H1 (cell line): ENCODE data around the gene DDIAS. TPM values are rescaled to one million over a fixed set of nuclear protein-coding genes. Genes with fewer than 3 reads are reported as not detected.
A peak's percentile ranks its signal among the peaks of the same experiment; 100 is the strongest.

ENCODE experiments used
- CTCF ChIA-PET: fragments of 300-600 bp; sonication (Branson Sonifier 250); formaldehyde crosslinking; loops from one replicate; lab custom pipeline; 2021; ENCODE audit not compliant: partially characterized antibody; lab: Charles Lee
- POLR2A ChIA-PET: fragments of 300-600 bp; sonication (Branson Sonifier 250); formaldehyde crosslinking; loops from one replicate; lab custom pipeline; 2021; ENCODE audit warnings: inconsistent platforms; ENCODE audit not compliant: partially characterized antibody; lab: Charles Lee
- DNase-seq, 2 experiments: peaks; one replicate each; pipeline versions ENCODE4 v3.0.0 to v3.0.0-alpha.2; 2010 to 2022; ENCODE audit warnings: low spot score in 2 of 2, low read depth in 1 of 2, mixed read lengths in 1 of 2
- FAIRE-seq: peaks from 2 replicates; lab custom pipeline; 2011; peaks lifted over from hg19 to GRCh38; lab: Jason Lieb, UNC
- H2AFZ ChIP-seq: 2 replicates; pipeline ENCODE4 v1.8.1; 2012; ENCODE audit warnings: low read length, inconsistent platforms
- H2AK5ac ChIP-seq: 2 replicates; pipeline ENCODE4 v1.6.1; 2013; ENCODE audit warnings: low read depth, low read length
- H2BK120ac ChIP-seq: replicated peaks from 2 replicates; pipeline ENCODE3; 2013; ENCODE audit warnings: low read depth, low read length, inconsistent platforms
- H2BK12ac ChIP-seq: 2 replicates; pipeline ENCODE4 v1.6.1; 2013; ENCODE audit warnings: low read depth, low read length
- H2BK15ac ChIP-seq: 2 replicates; pipeline ENCODE4 v1.6.1; 2013; ENCODE audit warnings: low read length
- H2BK20ac ChIP-seq: 2 replicates; pipeline ENCODE4 v1.6.1; 2013; ENCODE audit warnings: low read length
- H2BK5ac ChIP-seq: 2 replicates; pipeline ENCODE4 v1.6.1; 2013; ENCODE audit warnings: low read depth, low read length
- H3K14ac ChIP-seq: 2 replicates; pipeline ENCODE4 v1.6.1; 2013; ENCODE audit warnings: inconsistent platforms; ENCODE audit not compliant: insufficient read length
- H3K18ac ChIP-seq: 2 replicates; pipeline ENCODE4 v1.6.1; 2013; ENCODE audit warnings: low read length; ENCODE audit errors: extremely low read depth
- H3K23ac ChIP-seq: 2 replicates; pipeline ENCODE4 v1.6.1; 2013; ENCODE audit warnings: inconsistent platforms; ENCODE audit not compliant: insufficient read length
- H3K23me2 ChIP-seq: 2 replicates; pipeline ENCODE4 v1.6.1; 2013; ENCODE audit warnings: low read depth, low read length
- H3K27ac ChIP-seq: 2 replicates; pipeline ENCODE4 v1.6.1; 2011; ENCODE audit warnings: low read depth, low read length, inconsistent platforms
- H3K27me3 ChIP-seq, 4 experiments: replicated peaks in 1 of 4; 1 replicate in 1 of 4; 2 replicates in 3 of 4; pipeline versions ENCODE4 v1.6.1 to v1.8.1; 2011 to 2013; ENCODE audit warnings: low read length in 3 of 4, mild to moderate bottlenecking in 3 of 4, inconsistent platforms in 2 of 4, mixed read lengths in 2 of 4, moderate library complexity in 1 of 4; ENCODE audit not compliant: control insufficient read depth in 3 of 4, insufficient read depth in 3 of 4; ENCODE audit errors: extremely low read depth in 1 of 4
- H3K36me3 ChIP-seq, 4 experiments: 2 replicates each; pipeline versions ENCODE4 v1.6.1 to v1.8.1; 2011 to 2013; ENCODE audit warnings: mild to moderate bottlenecking in 4 of 4, low read length in 3 of 4, moderate library complexity in 2 of 4, control low read depth in 1 of 4, inconsistent platforms in 1 of 4; ENCODE audit not compliant: insufficient read depth in 4 of 4, control insufficient read depth in 2 of 4
- H3K4ac ChIP-seq: replicated peaks from 2 replicates; pipeline ENCODE3; 2013; ENCODE audit warnings: low read length, low read depth, mixed read lengths, inconsistent platforms; ENCODE audit not compliant: insufficient read length
- H3K4me1 ChIP-seq, 4 experiments: replicated peaks in 1 of 4; 1 replicate in 1 of 4; 2 replicates in 3 of 4; pipeline versions ENCODE4 v1.6.1 to v1.8.1; 2011 to 2013; ENCODE audit warnings: low read length in 3 of 4, inconsistent platforms in 2 of 4, mixed read lengths in 1 of 4; ENCODE audit not compliant: insufficient read depth in 4 of 4, control insufficient read depth in 3 of 4
- H3K4me2 ChIP-seq, 2 experiments: 2 replicates each; pipeline versions ENCODE4 v1.6.1 to v1.8.1; 2011 to 2013; ENCODE audit warnings: low read depth in 2 of 2, low read length in 2 of 2, control low read depth in 1 of 2, inconsistent platforms in 1 of 2, mild to moderate bottlenecking in 1 of 2; ENCODE audit not compliant: insufficient read depth in 1 of 2
- H3K4me3 ChIP-seq, 4 experiments: fragments of 200-600, 300-600 bp in 1 of 4; sonication (generic), shearing (Covaris generic), sonication (Bioruptor Twin) in 1 of 4; 2 replicates each; pipeline versions ENCODE4 v1.5.1 to v1.8.1; 2011 to 2016; ENCODE audit warnings: low read length in 4 of 4, low read depth in 3 of 4, control low read depth in 2 of 4, inconsistent platforms in 2 of 4, mild to moderate bottlenecking in 2 of 4, mixed read lengths in 1 of 4, moderate library complexity in 1 of 4; ENCODE audit not compliant: insufficient read depth in 2 of 4; ENCODE audit errors: extremely low read depth in 1 of 4
- H3K56ac ChIP-seq: replicated peaks from 2 replicates; pipeline ENCODE3; 2013; ENCODE audit warnings: low read depth, mild to moderate bottlenecking, mixed read lengths, low read length, inconsistent platforms; ENCODE audit not compliant: insufficient read length
- H3K79me1 ChIP-seq: 2 replicates; pipeline ENCODE4 v1.6.1; 2013; ENCODE audit warnings: low read depth, low read length, control low read depth
- H3K79me2 ChIP-seq, 2 experiments: 2 replicates each; pipeline versions ENCODE4 v1.6.1 to v1.8.1; 2012 to 2013; ENCODE audit warnings: low read length in 2 of 2, mild to moderate bottlenecking in 2 of 2, inconsistent platforms in 1 of 2; ENCODE audit not compliant: insufficient read depth in 2 of 2, control insufficient read depth in 1 of 2
- H3K9ac ChIP-seq, 4 experiments: replicated peaks in 1 of 4; 1 replicate in 1 of 4; 2 replicates in 3 of 4; pipeline versions ENCODE4 v1.6.1 to v1.8.1; 2011 to 2013; ENCODE audit warnings: low read depth in 3 of 4, low read length in 3 of 4, control low read depth in 2 of 4, mild to moderate bottlenecking in 2 of 4, moderate library complexity in 2 of 4, inconsistent platforms in 1 of 4; ENCODE audit errors: extremely low read depth in 1 of 4
- H3K9me3 ChIP-seq, 2 experiments: 2 replicates each; pipeline versions ENCODE4 v1.6.1 to v1.8.1; 2012 to 2013; ENCODE audit warnings: mild to moderate bottlenecking in 2 of 2, moderate library complexity in 2 of 2, control low read depth in 1 of 2, inconsistent platforms in 1 of 2, low read depth in 1 of 2, low read length in 1 of 2, mixed read lengths in 1 of 2; ENCODE audit not compliant: insufficient read depth in 2 of 2
- H4K20me1 ChIP-seq, 2 experiments: replicated peaks in 1 of 2; 2 replicates each; pipeline versions ENCODE3 to v1.8.1; 2011 to 2013; ENCODE audit warnings: inconsistent platforms in 2 of 2, low read length in 2 of 2, mild to moderate bottlenecking in 1 of 2; ENCODE audit not compliant: insufficient read depth in 2 of 2, control insufficient read depth in 1 of 2
- H4K5ac ChIP-seq: 2 replicates; pipeline ENCODE4 v1.6.1; 2013; ENCODE audit warnings: low read length, low read depth, mixed read lengths, inconsistent platforms; ENCODE audit not compliant: insufficient read length
- H4K8ac ChIP-seq: 2 replicates; pipeline ENCODE4 v1.8.0; 2013; ENCODE audit warnings: mild to moderate bottlenecking, moderate library complexity, low read length, inconsistent platforms; ENCODE audit not compliant: insufficient read depth; ENCODE audit errors: extremely low read depth
- H4K91ac ChIP-seq: replicated peaks from 2 replicates; pipeline ENCODE3; 2013; ENCODE audit warnings: low read length, mixed read lengths, inconsistent platforms; ENCODE audit not compliant: insufficient read length
- RFX5 ChIP-seq: IDR thresholded peaks from 2 replicates; pipeline ENCODE4 v1.6.1; 2011; ENCODE audit warnings: low read depth, low read length, improper control_type of control experiment, borderline replicate concordance
- TAF7 ChIP-seq: optimal IDR thresholded peaks from 2 replicates; pipeline ENCODE3; 2011; ENCODE audit warnings: low read depth, mild to moderate bottlenecking, inconsistent platforms, low read length, moderate library complexity, borderline replicate concordance
- polyA plus RNA-seq, 7 experiments: library from polyadenylated mRNA; depleted of rRNA in 3 of 7; stranded (reverse) in 5 of 7; unstranded in 2 of 7; fragments of >200 nt in 5 of 7; fragments of 200-250 nt in 2 of 7; gene quantifications; 1 replicate in 5 of 7; 2 replicates in 1 of 7; 4 replicates in 1 of 7; pipeline versions ENCODE4 v1.2.1 to v1.2.3, GENCODE V29; 2011 to 2013; ENCODE audit warnings: missing spikeins in 2 of 7, mixed read lengths in 2 of 7
- total RNA-seq: library from RNA; stranded (reverse); fragmentation: NEBNext Ultra II Directional; extraction: Animal tissue kit (Norgen Biotek cat#: 25700); gene quantifications from 2 replicates; pipeline ENCODE4 v1.2.1, GENCODE V29; 2021
- TF ChIP-seq, protein P1 (sequence below): IDR thresholded peaks from 2 replicates; pipeline ENCODE4 v1.6.1; 2011; ENCODE audit warnings: low read length, improper control_type of control experiment

The DDIAS gene
- total and polyA plus RNA-seq, 2 of the 8 experiments (the other 6 are each of a cell fraction or from before 2014, with no cell fraction given): 11.6 to 25.7 TPM

DNA sequence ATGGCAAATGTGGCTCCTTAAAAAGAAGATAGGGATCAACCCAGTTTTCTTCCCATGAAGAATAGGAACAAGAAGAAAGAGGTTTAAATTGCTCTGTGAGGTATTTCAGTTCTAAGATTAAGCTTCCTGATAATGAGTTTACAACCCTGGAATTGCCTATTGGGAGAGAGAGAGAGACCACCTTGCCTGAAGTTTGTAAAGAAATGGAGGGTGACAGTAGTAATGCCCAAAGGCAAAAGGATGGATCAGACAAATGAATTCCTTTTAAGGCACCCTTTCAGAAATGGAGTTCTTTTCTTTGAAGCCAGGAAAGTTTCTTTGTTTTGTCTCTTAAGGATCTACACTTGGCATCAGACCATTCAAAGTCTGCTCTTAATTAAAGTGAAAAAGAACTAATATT lies 74.3 kb downstream of the DDIAS start:
- Histone ChIP-seq H4K5ac (no peak overlapping the region), H3K79me2 (no peaks in the 10 kb centered on the region), H3K14ac (no peak overlapping the region), H3K4me3 (no peak overlapping the region), H3K9me3 (no peaks in the 10 kb centered on the region), H2BK5ac (no peak overlapping the region), H4K91ac (no peak overlapping the region), H4K20me1 (no peaks in the 10 kb centered on the region), H3K27me3 (no peaks in the 10 kb centered on the region), H2BK20ac (no peak overlapping the region), H2BK12ac (no peak overlapping the region), H3K4me2 (no peak overlapping the region), H3K23ac (no peak overlapping the region), H2AK5ac (no peak overlapping the region), H3K56ac (no peak overlapping the region), H2AFZ (no peak overlapping the region), H3K4ac (no peak overlapping the region), H3K36me3 (no peaks in the 10 kb centered on the region), H3K4me1 (no peaks in the 10 kb centered on the region), H4K8ac (no peak overlapping the region), H3K79me1 (no peaks in the 10 kb centered on the region), H2BK120ac (no peak overlapping the region), H3K9ac (peak overlapping the region in 1 of 4 experiments; percentile 34; a peak in 1 of 7 replicates), H3K18ac (no peak overlapping the region), H2BK15ac (no peak overlapping the region), H3K23me2 (no peaks in the 10 kb centered on the region), H3K27ac (no peak overlapping the region)
- ChIA-PET CTCF (no interaction called here), POLR2A (no interaction called here)
- FAIRE-seq (no peak), DNase-seq (no peak)
- TF ChIP-seq, protein P1, sequence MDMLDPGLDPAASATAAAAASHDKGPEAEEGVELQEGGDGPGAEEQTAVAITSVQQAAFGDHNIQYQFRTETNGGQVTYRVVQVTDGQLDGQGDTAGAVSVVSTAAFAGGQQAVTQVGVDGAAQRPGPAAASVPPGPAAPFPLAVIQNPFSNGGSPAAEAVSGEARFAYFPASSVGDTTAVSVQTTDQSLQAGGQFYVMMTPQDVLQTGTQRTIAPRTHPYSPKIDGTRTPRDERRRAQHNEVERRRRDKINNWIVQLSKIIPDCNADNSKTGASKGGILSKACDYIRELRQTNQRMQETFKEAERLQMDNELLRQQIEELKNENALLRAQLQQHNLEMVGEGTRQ: no peak
- TF ChIP-seq TAF7 (no peak), RFX5 (no peak)
